Stimulated activated CD4-positive, alpha-beta T cell treated with anti-CD3 and anti-CD28 coated beads, Interleukin-4, amount 100 ng/mL, for 1 hour (primary cell): ENCODE measurements around the gene MLLT3.

Source experiments
- DNase-seq: peaks from one replicate; pipeline ENCODE4 v3.0.0-alpha.2; 2020

Gene MLLT3

GRCh38 chr9:20553558-20554149 lies 68.6 kb downstream of the MLLT3 start:
- DNase-seq: no peak

DNA sequence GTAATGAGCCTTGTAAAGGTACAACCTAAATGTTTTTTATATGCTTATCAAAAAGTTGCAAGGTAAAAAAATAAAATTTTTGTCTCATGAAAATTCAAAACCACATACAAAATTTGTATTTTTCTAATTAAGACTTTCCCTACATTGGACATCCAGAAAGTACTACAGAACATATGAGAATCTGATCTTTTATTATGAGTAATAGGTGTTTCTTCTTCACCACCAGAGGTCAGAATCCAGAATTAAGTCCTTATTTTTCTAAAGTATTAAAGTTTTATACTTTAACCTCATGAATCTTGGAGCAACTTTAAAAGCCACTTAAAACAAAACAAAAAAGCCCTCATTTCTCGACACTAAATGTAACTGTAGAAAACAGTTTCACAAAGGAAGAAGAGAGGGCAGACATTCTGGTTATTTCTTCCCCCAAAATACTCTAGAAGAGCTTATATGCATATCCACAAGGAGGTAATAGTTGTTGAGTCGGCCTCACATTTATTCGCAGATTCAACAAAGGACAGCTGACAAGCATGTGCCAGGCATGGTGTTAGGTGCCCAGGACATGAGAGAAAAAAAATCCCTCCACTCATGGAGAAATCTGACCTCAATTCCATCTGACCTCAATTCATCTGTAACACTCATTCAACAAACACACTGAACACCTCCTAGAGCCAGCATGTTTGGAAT lies 69.3 kb downstream of the MLLT3 start:
- DNase-seq: no peak

GRCh38 chr9:20551835-20552234 lies 70.5 kb downstream of the MLLT3 start:
- DNase-seq: no peak

DNA sequence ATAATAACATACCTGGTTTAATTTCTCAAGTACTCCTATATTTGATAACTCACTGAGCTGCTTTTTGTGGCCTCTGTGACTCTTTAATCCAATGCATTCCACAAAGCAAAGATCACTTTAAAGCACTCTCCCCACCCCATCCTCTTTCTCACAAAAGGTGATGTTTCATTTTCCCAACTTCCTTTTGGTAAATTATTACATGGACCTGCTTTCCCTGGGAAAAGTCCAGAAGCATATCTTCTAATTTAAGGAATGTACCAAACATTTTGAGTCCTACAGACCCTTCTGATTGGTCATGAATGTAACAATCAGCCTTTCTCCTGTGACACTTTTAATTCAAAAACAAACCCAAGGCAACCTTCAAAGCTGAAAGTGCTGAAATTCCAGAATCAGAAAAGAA lies 71.1 kb downstream of the MLLT3 start:
- DNase-seq: no peak

DNA sequence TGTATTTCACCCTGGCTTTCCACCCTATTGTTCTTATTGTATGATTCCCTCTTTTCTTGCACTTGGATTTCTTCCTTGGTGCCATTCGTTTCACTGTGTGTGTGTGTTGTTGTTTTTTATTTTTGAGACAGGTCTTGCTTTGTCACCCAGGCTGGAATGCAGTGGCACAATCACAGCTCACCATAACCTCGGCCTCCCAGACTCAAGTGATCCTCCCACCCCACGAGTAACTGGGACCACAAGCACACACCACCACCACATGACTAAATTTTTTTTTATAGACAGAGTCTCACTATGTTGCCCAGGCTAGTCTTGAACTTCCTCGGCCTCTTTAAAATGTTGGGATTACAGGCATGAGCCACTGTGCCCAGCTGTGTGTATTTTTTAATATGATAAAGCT lies 72.0 kb downstream of the MLLT3 start:
- DNase-seq: no peak

DNA sequence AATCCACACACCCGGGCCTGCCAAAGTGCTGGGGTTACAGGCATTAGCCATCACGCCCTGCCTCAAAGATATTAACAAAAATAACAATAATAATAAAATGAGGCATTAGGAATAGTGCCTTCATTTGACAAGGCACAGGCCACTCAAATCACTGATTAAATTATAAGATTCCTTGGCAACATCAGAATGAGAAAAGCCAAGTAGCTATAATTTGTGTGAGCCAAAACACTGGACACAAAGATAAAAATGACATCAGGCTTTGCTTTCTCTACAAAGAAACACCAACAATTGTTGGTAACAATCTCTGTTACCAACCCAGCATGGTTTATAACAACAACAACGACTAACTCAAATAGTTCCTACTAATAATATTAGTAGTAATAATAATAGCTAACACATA lies 73.2 kb downstream of the MLLT3 start:
- no peak for DNase-seq

- DNase-seq: no peak
These were observed 77.2 kb downstream of the MLLT3 start for GRCh38 chr9:20545023-20545622.

DNA sequence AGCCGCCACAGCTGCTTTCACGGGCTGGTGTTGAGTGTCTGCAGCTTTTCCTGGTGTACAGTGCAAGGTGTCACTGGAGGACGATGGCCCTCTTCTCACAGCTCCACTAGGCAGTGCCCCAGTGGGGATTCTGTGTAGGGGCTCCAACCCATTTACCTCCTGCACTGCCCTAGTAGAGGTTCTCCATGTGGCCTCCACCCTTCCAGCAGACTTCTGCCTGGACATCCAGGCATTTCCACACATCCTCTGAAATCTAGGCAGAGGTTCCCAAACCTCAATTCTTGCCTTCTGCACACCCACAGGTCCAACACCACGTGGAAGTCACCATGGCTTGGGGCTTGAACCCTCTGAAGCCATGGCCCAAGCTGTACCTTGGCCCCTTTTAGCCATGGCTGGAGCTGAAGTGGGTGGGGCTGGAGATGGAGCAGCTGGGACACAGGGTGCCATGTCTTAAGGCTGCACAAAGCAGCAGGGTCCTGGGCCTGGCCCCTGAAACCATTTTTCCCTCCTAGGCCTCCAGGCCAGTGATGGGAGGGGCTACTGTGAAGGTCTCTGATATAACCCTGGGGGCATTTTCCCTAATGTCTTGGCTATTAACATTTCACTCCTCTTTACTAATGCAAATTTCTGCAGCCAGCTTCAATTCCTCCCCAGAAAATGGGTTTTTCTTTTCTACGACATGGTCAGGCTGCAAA lies 82.0 kb downstream of the MLLT3 start:
- no peak for DNase-seq

DNA sequence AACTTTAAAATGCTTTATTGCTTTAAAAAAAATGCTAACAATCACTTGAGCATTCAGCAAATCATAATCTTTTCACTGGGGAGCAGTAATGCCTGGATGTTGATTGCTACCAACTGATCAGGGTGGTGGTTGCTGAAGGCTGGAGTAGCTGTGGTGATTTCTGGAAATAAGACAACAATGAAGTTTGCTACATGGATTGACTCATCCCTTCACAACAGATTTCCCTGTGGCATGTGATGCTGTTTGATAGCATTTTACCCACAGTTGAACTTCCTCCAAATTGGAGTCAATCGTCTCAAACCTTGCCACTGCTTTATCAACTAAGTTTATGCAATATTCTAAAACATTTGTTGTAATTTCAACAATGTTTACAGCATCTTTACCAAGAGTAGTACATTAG lies 83.3 kb downstream of the MLLT3 start:
- DNase-seq: no peak

- DNase-seq: no peak
These were observed 84.2 kb downstream of the MLLT3 start for GRCh38 chr9:20538092-20538491.

DNA sequence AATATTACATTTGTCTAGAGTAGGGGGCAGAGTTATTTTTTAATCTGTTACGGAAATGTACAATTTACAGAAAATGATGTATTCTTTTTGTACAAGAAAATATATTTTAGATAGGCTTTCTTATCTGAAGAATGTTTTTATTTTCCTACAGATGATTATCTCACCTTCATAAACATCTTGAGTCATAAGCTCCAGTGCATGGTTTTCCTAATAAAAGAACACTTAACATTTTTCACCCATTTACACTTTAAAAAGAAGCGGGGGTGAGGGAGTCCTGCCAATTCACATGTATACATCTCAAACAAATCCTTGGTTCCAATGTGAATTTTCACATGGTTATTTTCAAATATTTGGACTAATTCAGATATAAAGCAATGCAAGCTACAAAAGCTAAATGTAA lies 85.0 kb downstream of the MLLT3 start:
- DNase-seq: no peak

- DNase-seq: no peak
These were observed 89.7 kb downstream of the MLLT3 start for GRCh38 chr9:20532584-20532983.

- no peak for DNase-seq
These were observed 92.5 kb downstream of the MLLT3 start for GRCh38 chr9:20529837-20530236.

GRCh38 chr9:20528253-20528652 lies 94.0 kb downstream of the MLLT3 start:
- DNase-seq: no peak

DNA sequence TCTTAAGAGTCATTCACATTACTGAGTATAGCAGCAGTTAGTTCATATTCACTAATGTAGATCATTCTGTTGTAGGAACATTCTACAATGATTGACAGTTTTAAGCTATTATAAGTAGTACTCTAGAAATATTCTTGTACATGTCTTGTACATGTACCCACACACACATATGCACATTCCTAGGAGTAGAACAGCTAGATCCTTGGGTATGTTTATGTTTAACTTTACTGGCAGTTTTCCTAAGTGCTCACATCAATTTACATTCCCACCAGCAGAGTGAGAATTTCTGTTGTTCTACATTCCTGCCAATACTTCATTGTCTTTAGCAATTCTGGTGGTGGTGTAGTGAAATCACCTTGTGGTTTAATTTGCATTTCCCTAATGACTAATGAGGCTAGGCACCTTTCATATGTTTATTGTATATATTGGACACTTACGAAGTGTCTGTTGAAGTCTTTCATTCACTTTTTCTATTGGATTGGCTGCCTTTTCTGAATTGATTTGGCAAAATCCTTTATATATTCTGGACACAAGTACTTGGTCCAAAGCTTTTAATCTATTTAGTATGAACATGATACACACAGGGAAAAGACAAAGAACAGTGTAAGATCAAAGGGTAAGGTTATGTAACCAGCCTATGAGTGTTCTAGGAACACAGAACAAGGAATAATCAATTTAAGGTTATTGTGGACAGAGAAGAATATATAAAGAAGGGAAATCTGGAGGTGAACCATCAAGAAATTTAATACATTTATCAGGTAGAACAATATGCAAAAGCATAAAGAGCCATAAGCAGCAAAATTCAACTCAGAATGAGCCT lies 95.6 kb downstream of the MLLT3 start:
- DNase-seq: no peak

- DNase-seq: no peak
These were observed 97.5 kb downstream of the MLLT3 start for GRCh38 chr9:20524776-20525175.

GRCh38 chr9:20518737-20519136 lies 103.6 kb downstream of the MLLT3 start:
- DNase-seq: no peak

- no peak for DNase-seq
These were observed 109.0 kb downstream of the MLLT3 start for GRCh38 chr9:20513126-20513913.

GRCh38 chr9:20512636-20513035 lies 109.7 kb downstream of the MLLT3 start:
- DNase-seq: no peak

DNA sequence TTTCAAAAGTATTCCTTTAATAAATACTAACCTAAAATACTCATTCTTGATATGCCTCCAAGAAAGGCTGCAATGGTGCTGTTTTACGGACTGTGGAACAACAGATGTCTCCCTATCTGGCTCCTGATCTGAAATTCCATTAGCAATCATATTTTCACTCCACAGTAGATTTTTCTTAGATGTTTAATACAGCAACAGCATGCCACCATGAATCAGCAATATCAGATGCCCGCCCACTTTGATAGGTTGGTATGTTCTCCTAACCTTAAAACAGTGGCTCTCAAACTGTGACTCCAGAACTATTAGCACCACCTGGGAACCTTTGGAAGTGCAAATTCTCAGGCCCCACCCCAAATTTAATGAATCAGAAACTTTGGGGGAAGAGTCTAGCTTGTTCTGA lies 110.2 kb downstream of the MLLT3 start:
- DNase-seq: no peak

DNA sequence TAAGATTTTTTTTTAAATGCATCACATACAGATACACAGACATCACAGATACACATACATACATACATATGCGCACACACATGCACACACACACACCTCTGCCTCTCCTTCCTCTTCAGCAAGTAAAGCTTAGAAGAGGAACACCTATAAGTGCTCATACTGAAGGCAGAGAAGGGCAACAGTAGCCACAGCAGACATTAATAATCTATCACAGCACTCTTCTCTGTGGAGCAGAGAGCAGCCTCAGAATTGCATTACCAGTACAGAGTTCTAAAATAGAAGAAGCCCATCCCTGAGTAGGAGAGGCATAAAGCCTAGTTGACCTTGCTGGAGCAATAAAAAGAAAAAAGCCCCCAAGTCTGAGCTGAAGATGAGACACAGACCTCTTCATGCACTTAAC lies 110.6 kb downstream of the MLLT3 start:
- no peak for DNase-seq

DNA sequence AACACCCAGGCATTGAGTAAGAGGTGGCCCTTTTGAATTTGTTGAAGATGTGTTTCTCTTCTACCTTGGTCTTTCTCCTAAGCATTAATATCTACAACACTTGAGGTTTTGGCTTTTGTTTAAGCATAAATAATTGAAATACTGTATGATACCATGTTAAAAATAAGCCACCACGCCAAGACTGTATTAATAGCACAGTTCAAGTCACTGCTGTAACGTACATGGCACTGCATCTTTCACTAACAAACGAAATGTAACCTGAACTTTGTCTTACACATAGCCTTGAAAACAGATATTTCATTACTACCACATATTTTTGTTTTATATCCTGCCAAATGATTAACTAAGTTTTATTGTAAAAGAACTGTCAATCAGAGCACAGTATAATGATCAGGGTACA lies 112.8 kb downstream of the MLLT3 start:
- DNase-seq: no peak
